Measurements from ENCODE around the gene MZT2A.
"Not testable (repeated sequence)": the region's sequence is repeated elsewhere in the genome, so short reads cannot be mapped to it uniquely, and the experiment has no call there.

MZT2A gene

GRCh38 chr2:131454914-131455313 lies 37.3 kb downstream of the MZT2A start:
- not testable (repeated sequence) for DNase-seq (ENCODE audit: low spot score)

- not testable (repeated sequence) for DNase-seq (ENCODE audit: low spot score)
These were observed 40.8 kb downstream of the MZT2A start for GRCh38 chr2:131451265-131451949.

- DNase-seq (ENCODE audit: low spot score): not testable (repeated sequence)
These were observed 44.2 kb downstream of the MZT2A start for GRCh38 chr2:131447981-131448380.

- DNase-seq (ENCODE audit: low spot score): no peak
These were observed 46.3 kb downstream of the MZT2A start for GRCh38 chr2:131445896-131446295.

- not testable (repeated sequence) for DNase-seq (ENCODE audit: low spot score)
These were observed 46.7 kb downstream of the MZT2A start for GRCh38 chr2:131445515-131445797.

GRCh38 chr2:131444736-131445514 lies 47.3 kb downstream of the MZT2A start:
- not testable (repeated sequence) for DNase-seq (ENCODE audit: low spot score)

GRCh38 chr2:131440742-131441468 lies 51.3 kb downstream of the MZT2A start:
- DNase-seq (ENCODE audit: low spot score): not testable (repeated sequence)
